HG03378 (cell line): ENCODE data around the gene DIAPH2.

ENCODE experiments used
- ATAC-seq: cut with Tn5 transposase; IDR thresholded peaks from one replicate; pipeline ENCODE4 v1.9.1; 2021; ENCODE audit warnings: mild to moderate bottlenecking, moderate library complexity; ENCODE audit not compliant: unreplicated experiment

Gene DIAPH2

GRCh38 chrX:97628807-97629596 is 944.4 kb downstream of the DIAPH2 start:
- no peak for ATAC-seq

- no peak for ATAC-seq
These were observed 944.9 kb downstream of the DIAPH2 start for GRCh38 chrX:97629597-97629985.

GRCh38 chrX:97633798-97634197 is 949.2 kb downstream of the DIAPH2 start:
- ATAC-seq, result no peak

- ATAC-seq, result no peak
These were observed 952.0 kb downstream of the DIAPH2 start for GRCh38 chrX:97636473-97637140.

- ATAC-seq, result no peak
These were observed 952.6 kb downstream of the DIAPH2 start for GRCh38 chrX:97637289-97637688.

- ATAC-seq, result no peak
These were observed 954.0 kb downstream of the DIAPH2 start for GRCh38 chrX:97638621-97639020.

GRCh38 chrX:97639526-97639925 is 954.9 kb downstream of the DIAPH2 start:
- no peak for ATAC-seq
